VCaP (cell line): ENCODE data around the gene DNAJC15.

Experiments
- H3K27ac ChIP-seq: fragments of 450-650 bp; 2 replicates; pipeline ENCODE4 v1.5.1; 2017
- CTCF ChIP-seq: fragments of 450-650 bp; conservative IDR thresholded peaks from 2 replicates; pipeline ENCODE4 v1.5.1; 2017; ENCODE audit warnings: mild to moderate bottlenecking, moderate library complexity

DNAJC15 gene

DNA sequence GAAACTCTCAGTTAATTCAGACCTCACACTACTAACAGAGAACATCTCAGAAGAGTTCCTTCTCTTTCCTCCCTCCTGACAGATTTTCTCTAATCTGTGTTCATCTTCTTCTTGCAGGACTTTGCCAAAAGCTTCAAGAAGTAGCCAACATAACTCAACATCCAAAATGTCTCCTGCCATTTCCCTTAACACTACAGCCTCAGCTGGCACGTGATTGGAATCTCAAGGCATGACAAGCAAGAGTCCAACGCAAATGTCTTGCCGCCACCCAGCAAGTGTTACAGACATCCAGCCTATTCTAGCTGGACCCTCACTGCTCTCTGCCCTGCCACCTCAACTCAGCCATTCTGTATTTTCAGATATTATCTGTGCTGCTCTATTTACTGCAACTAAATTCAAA lies 135.1 kb downstream of the DNAJC15 start:
- H3K27ac ChIP-seq, result no peak overlapping the region
- TF ChIP-seq CTCF, result no peak

- no peak overlapping the region for H3K27ac ChIP-seq
- TF ChIP-seq CTCF, result no peak
Observed at GRCh38 chr13:43159026-43159461, 135.7 kb downstream of the DNAJC15 start.
